K562 (cell line): ENCODE data around the gene LASP1. TPM values are rescaled to one million over a fixed set of nuclear protein-coding genes. Genes with fewer than 3 reads are reported as not detected.

Source experiments
- MGA ChIP-seq: fragments of 450-650 bp; IDR thresholded peaks from 2 replicates; pipeline ENCODE4 v1.6.1; 2016; ENCODE audit warnings: mild to moderate bottlenecking, moderate library complexity
- NEUROD1 ChIP-seq: fragments of 150-350 bp; IDR thresholded peaks from 2 replicates; pipeline ENCODE4 v1.6.1; 2014; ENCODE audit warnings: borderline replicate concordance, low read length, low read depth; ENCODE audit not compliant: partially characterized antibody
- PCBP1 ChIP-seq: fragments of 200-400 bp; formaldehyde crosslinking; IDR thresholded peaks from 2 replicates; pipeline ENCODE4 v1.6.1; 2018; ENCODE audit warnings: mild to moderate bottlenecking, low read depth, low read length; ENCODE audit not compliant: poor library complexity, severe bottlenecking
- PRMT5 ChIP-seq: sonication (generic); formaldehyde crosslinking; IDR thresholded peaks from 2 replicates; pipeline ENCODE4 v1.5.0; 2020; ENCODE audit warnings: missing genetic modification reagents
- SNRNP70 ChIP-seq: fragments of 200-400 bp; formaldehyde crosslinking; optimal IDR thresholded peaks from 2 replicates; pipeline ENCODE3; 2017; ENCODE audit warnings: low read depth, low read length
- SUPT5H ChIP-seq: fragments of 450-650 bp; IDR thresholded peaks from 2 replicates; pipeline ENCODE4 v1.6.1; 2016
- ZNF57 ChIP-seq: fragments of 450-650 bp; formaldehyde crosslinking; IDR thresholded peaks from 2 replicates; pipeline ENCODE4 v1.4.0; 2020; ENCODE audit warnings: mild to moderate bottlenecking, moderate library complexity
- polyA plus RNA-seq, 8 experiments: library from polyadenylated mRNA; depleted of rRNA in 4 of 8; stranded (reverse) in 5 of 8; unstranded in 3 of 8; fragments of >200 nt; fragmentation: Nextera tagmentation in 2 of 8; fragmentation: Illumina TruSeq in 1 of 8; extraction: Ambion mirVana in 2 of 8; extraction: Trizol in 1 of 8; gene quantifications; 2 replicates each; pipeline versions ENCODE4 v1.2.1 to v1.2.3, GENCODE V29; 2011 to 2014; ENCODE audit warnings: inconsistent platforms in 1 of 8, missing spikeins in 1 of 8
- total RNA-seq, 7 experiments: library from RNA; depleted of rRNA in 6 of 7; stranded (reverse); fragments of >200 nt in 6 of 7; fragmentation: Illumina TruSeq in 2 of 7; extraction: Trizol in 2 of 7; gene quantifications; 2 replicates each; pipeline versions ENCODE4 v1.2.1 to v1.2.3, GENCODE V29; 2011 to 2021; ENCODE audit warnings: low replicate concordance in 1 of 7
- TF ChIP-seq, protein P1 (sequence below): fragments of 450-650 bp; conservative IDR thresholded peaks from 2 replicates; pipeline ENCODE4 v1.6.1; 2016; ENCODE audit warnings: missing genetic modification characterization, low read depth, mild to moderate bottlenecking, missing compliant biosample characterization, moderate library complexity

Gene LASP1
- total and polyA plus RNA-seq, 9 of the 15 experiments (the other 6 are each of a cell fraction or from before 2014, with no cell fraction given), result 23.0 to 125 (median 55.3) TPM

- no peak for TF ChIP-seq MGA
- TF ChIP-seq SNRNP70, result no peak
- TF ChIP-seq ZNF57 (CRISPR knock-in tag), result no peak
- TF ChIP-seq SUPT5H, result no peak
- TF ChIP-seq NEUROD1, result no peak
- TF ChIP-seq, protein P1, sequence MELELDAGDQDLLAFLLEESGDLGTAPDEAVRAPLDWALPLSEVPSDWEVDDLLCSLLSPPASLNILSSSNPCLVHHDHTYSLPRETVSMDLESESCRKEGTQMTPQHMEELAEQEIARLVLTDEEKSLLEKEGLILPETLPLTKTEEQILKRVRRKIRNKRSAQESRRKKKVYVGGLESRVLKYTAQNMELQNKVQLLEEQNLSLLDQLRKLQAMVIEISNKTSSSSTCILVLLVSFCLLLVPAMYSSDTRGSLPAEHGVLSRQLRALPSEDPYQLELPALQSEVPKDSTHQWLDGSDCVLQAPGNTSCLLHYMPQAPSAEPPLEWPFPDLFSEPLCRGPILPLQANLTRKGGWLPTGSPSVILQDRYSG (tag), result no peak
- no peak for TF ChIP-seq PCBP1
- no peak for TF ChIP-seq PRMT5 (CRISPR knock-in tag)
- TF ChIP-seq, all 486 proteins: peak for 0
Observed at GRCh38 chr17:38960402-38960801, 90.5 kb downstream of the LASP1 start (continued).
